Hepatic stellate cell (primary cell): ENCODE measurements around the gene CCDC85C.

Source experiments
- DNase-seq: peaks from one replicate; pipeline ENCODE4 v3.0.0; 2011; ENCODE audit warnings: low spot score

CCDC85C gene

DNA sequence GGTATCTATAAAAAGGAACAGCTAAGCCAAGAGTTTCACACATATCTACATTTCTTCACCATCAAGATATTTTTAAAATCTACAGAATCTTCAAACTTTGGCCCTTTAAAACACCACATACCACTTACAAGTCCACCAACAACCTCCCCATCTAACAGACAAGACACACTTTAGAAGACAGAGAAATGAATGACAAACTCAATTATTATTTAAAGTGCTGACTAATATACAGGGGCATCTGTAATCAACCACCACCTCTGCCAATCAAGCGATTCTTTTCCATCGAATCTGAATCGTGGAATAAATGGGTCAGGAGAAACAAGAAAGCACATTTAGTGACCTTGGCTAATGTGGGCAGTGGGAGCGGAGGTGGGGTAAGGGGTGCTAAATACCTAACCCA, 131.1 kb downstream of the CCDC85C start:
- no peak for DNase-seq

DNA sequence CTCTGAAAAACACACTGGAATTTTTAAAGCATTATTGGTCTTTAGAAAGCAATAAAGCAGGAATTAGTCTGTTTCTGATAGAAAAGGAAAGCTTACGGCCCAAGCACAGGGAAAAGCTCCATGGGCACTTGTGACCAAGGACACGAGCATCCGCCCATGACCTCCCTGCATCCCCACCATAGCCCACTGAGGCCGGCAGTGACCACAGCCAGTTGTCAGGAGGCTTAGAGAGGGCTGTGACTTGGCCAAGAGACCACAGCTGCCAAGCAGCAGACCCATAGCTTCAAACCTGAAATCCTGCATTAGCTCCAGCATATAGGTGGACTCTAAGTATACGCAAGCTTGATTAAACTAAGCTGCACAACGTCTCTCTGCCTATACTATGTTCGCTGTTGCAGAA, 132.3 kb downstream of the CCDC85C start:
- DNase-seq, result no peak

DNA sequence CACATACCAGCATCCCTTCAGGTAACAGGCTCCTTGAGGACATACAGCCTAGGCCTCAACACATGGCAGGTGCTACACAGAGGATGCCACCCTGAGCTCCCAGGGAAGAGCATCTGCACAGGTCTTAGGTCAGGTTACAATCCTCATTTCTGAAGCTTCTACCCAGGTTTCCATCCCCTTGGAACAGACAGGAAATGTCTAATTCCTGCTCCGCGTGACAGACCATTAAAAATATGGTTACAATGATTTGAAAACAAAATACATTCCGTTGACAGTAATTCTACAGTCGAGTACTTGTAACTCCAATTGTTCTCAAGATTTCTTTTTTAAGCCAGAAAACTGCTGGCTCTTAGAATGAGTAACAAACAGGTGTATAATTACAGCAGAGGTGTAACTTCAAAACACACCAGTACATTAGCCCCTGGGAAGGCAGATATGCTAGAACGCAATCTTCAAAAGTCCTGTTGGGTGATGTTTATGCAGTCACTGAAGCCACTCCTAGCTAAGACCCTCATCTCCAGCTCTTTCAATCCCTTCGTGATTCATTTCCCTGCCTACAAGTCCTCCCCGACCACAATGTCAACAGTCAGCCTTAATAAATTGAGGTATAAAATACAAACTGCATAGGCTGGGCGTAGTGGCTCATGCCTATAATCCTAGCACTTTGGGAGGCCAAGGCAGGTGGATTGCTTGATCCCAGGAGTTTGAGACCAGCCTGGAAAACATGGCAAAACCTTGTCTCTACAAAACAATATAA, 135.0 kb downstream of the CCDC85C start:
- DNase-seq, result no peak

DNA sequence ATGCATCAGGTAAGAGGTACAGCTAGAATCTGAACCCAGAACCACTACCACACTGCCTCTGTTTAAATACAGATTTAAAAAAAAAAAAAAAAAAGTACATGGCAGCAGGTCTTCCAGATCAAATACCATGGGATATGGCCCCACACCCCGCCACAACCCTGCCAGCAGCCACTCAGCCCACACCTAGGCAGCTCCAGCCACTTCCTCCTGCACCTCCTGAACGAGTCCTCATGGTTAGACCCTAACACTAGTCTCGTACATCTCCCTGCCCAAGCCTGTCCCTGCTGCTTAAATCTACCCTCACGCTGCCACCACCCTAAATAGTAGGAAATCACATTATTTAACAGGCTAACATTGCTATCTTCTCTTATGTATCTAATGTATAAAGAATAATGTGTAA, 135.9 kb downstream of the CCDC85C start:
- no peak for DNase-seq

DNA sequence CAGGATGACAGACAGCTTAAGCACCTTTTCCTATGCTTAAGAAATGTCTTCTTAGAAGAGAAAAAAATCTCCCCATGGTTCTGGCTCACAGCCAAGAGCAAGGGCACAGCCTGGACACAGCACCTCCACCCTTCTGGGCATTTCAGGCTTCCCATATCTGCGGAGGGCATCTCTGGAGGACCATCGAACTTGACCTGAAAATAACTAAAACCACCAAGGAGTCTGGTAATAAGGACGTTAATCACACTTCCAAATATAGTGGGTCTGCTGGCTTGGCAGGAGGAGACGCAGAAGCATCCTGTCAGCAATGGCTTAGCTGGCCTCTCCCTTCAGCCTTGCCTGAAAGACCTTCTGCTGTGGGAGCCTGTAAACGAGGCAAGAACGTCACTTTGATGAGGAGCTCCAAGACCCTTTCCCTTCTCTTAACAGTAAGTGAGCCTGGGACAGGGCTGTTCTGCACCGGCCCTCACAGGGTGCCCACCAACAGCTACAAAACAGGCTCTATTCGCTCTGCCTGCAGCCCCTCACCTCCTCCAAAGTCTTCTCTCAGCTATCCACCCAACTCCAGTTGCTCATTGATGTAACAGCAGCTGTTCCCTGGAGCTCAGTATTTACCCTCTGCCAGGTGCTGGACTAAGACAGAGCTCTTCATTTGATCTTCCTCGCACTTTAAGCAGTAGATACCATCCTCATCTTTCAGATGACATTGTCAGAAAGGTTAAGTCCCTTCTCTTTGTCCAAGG, 136.5 kb downstream of the CCDC85C start:
- no peak for DNase-seq

DNA sequence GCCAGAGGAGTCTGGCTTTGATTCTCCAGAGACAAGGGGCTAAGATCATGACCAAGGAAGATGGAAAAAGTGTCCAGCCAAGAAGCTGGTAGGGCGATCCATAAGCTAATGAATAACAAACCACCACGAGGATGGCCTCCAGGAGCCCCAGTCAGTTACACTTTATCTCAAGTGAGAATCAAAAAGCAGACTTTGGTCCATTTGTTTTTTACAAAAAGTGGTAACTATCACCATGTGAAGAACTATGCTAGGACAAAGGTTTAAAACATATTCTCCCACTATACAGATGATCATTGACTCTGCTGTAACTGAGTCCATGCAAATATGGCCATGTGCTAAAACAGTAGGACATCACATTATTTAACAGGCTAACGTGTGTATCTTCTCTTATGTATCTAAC, 137.2 kb downstream of the CCDC85C start:
- DNase-seq, result no peak

DNA sequence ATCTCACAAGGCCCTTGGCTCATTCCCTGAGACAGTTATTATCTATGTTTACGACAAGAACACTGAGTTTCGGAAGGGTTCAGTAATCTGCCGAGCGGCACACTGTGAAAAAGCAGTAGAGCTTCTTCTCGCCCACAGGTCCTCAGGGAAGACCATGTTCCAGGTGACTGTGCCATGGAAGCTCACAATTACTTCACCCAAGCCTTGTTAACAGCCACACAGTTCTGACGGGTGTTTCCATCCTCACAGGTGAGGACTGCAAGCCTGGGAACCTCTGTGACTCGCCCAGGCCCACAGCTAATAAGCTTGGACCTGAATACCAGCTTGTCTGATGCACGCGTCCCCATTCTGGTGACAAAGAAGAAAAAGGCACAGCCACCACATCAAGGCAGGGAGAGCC, 138.7 kb downstream of the CCDC85C start:
- DNase-seq, result no peak

DNA sequence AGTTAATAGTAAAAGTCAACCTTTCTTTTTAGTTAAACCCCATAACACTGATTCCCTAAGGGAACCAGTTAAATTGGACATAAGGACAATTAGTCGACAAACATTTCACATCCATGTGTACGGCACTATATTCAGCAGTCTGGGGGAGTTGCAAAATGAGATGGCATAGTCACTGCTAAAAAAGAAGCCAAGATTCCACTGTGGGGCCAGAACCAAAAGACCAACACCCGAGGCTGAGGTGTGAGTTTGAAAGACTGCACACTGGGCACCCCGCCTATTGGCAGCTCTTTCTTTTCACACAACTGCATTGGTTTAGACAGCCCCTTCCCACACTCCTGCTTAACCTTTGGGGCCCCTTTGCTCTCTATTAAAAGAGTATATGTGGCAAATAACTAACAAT, 140.0 kb downstream of the CCDC85C start:
- no peak for DNase-seq

DNA sequence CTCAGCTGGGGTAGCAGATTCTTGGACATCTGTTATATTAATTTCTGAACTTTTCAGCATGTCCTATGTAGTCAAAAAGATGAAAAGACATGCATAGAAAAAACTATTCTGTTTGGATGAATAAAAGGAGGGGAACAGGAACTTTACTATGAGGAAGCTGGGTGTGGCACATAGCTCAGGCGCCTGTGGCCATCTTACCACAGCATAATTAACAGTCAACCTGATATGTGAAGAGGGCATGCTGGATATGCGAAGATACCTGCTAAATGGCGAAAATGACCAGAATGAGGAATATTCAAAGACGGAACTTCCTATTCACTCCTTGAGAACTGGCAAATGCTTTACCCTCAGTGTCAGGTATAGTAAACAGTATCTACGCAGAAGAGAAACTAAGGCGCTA, 141.8 kb downstream of the CCDC85C start:
- no peak for DNase-seq

DNA sequence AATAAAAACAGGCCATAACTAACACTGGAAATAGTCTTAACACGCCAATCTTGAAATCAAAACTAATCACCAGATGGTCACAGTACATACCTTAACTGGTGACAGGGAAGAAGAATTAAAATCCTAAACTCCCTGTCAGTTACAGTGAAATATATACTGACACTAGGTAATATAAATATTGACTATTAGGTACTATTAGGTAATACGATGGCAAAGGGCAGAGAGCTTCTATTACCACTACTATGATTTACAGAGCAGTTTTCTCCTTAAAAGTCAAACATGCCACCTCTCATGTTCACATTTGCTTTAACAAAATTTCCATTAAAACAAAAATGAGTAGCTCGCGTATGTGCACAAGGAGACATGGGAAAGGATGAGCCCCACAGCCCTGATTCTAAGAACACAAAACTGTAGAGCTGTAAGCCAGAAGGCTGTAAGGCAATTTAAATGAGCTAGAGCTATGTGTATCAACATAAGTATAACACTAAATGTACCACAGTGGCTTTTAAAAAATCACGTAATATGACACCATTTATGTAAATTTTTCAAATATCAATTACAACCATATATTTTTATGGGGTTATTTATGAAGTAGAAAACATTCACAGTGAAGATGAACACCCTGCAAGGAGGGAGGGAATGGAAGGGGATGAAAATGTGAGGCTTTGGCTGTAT, 142.5 kb downstream of the CCDC85C start:
- DNase-seq, result no peak

DNA sequence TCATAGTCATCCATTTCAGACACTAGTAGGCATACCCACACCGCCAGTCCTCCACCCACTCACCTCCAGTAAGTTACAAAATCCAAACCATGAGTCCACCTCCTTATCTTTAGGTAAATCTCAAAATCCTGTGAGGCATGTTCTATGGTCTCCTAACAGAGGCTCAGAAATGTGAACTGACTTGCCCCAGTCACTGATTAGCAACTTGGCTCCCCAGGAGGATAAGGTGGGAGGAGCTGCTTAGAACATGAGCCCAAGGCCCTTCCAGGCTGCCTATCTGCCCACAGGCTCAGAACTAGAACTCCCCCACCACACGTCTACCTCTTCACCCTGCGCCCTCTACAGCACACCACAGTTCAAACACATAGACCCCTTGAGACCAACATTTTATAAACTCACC, 143.2 kb downstream of the CCDC85C start:
- no peak for DNase-seq

DNA sequence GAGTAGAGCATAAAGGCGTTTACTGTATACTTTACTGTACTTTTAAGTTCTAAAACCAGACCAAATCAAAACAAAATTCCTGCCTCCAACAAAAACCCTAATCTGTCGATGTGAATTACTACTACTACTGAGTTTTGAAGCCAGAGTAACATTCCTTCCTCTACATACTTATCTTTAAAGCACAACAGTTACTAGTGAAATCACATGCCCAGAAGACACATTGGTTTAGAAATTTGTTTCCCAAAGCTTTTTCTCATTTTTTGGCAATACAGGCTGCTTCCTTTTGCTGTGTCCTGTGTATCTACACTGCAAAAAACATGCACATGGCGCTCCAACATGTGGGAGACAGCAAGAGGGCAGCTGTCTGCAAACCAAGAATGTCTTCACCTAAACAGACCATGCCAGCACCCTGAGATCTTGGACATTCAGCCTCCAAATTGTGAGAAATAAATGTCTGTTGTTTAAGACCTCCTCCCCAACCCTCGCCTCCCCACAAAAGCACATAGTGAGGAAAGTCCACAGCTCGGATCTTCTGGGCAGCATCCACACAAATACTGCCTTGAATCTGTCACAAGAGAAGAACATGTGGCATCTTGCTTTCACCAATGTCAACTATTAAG, 144.4 kb downstream of the CCDC85C start:
- no peak for DNase-seq

DNA sequence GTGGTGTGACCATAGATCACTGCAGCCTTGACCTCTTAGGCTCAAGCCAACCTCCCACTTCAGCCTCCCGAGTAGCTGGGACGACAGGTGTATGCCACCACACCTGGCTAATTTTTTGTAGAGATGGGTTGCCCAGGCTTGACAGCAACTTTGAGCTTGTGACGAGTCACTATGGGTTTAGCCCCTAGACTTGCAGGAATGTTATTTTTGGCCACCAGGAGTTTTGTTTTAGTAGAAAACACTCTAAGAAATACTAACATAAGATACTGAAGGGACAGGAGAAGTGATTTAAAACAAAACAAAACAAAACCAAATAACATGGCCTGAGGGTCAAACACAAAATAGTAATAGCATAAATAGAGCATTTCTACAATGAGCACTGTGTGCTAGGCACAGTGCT, 149.8 kb downstream of the CCDC85C start:
- DNase-seq, result peak; percentile 17

DNA sequence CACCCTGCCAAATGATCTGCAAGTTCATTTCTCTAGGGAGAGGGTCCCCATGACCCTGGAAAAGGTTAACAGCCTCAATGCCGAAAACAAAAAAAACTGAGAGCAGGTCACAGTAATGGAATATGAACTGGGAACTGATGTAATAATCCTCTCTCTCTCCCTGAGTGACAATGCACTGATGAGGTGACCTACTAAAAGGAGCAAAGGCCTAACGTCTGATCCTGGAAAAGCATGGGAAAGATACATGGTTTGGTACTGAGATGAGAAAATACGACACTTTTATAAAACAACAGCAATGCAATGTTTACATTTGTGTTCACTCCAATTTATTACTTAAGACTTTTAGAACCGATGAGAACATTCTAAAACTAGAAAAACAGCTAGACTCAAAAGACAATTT, 151.0 kb downstream of the CCDC85C start:
- no peak for DNase-seq

DNA sequence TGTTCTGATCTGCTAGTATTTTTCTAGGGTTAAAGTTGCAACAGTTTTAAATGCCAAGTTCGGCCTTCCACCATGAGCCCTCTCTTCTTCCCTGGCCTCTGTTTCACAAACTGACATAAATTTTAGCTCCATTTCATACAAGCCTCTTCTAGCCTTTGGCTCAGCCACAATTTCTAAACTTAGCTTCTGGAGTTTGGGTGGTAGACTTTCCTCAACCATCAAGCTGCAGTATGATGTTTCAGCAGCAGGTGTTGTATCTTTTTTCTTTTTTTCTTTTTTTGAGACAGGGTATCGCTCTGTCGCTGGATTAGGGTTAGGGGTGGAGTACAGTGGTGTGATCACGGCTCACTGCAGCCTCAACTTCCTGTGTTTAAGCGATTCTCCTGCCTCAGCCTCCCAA, 152.8 kb downstream of the CCDC85C start:
- DNase-seq, result no peak

DNA sequence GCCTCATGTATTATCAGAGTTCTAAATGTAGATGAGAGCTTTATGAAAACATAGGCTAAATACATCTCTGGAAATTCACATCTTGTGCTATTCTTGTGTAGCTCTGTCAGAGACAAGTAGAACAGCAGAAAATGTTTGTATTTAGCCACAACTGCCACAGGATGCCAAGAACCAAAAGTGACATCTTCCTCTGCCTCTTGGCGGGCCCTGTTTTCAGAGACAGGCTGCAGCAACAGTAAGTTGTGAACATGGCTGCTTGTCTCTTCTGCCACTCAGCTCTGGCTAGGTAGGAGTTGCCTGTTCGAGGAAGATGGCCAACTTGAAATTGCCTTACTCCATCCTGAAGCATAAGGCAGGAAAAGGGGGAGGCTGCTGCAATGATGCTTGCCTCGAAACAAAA, 153.7 kb downstream of the CCDC85C start:
- no peak for DNase-seq
